HepG2 (cell line): ENCODE results near the gene LARP1. TPM values are rescaled to one million over a fixed set of nuclear protein-coding genes. Genes with fewer than 3 reads are reported as not detected.

ENCODE experiments used
- BATF2 ChIP-seq: sonication (generic); formaldehyde crosslinking; IDR thresholded peaks from 2 replicates; pipeline ENCODE4 v1.8.0; 2022; ENCODE audit warnings: mild to moderate bottlenecking, missing genetic modification reagents, moderate library complexity
- DNMT1 ChIP-seq: sonication (generic); formaldehyde crosslinking; IDR thresholded peaks from 2 replicates; pipeline ENCODE4 v1.5.1; 2020; ENCODE audit warnings: mild to moderate bottlenecking, missing genetic modification reagents
- ELF1 ChIP-seq: sonication (generic); formaldehyde crosslinking; IDR thresholded peaks from 2 replicates; pipeline ENCODE4 v1.4.0; 2020; ENCODE audit warnings: missing genetic modification reagents
- FOSL1 ChIP-seq: sonication (generic); formaldehyde crosslinking; IDR thresholded peaks from 2 replicates; pipeline ENCODE4 v1.9.0; 2021; ENCODE audit warnings: missing genetic modification reagents, borderline replicate concordance
- MAF1 ChIP-seq: sonication (generic); formaldehyde crosslinking; IDR thresholded peaks from 2 replicates; pipeline ENCODE4 v1.5.0; 2020; ENCODE audit warnings: missing genetic modification reagents, borderline replicate concordance
- SALL2 ChIP-seq: sonication (generic); formaldehyde crosslinking; IDR thresholded peaks from 2 replicates; pipeline ENCODE4 v1.8.1; 2023; ENCODE audit warnings: mild to moderate bottlenecking, missing genetic modification reagents, inconsistent platforms
- ZNF281 ChIP-seq: sonication (generic); formaldehyde crosslinking; IDR thresholded peaks from 2 replicates; pipeline ENCODE4 v1.4.0; 2020; ENCODE audit warnings: missing genetic modification reagents, borderline replicate concordance
- ZNF329 ChIP-seq: sonication (generic); formaldehyde crosslinking; IDR thresholded peaks from 2 replicates; pipeline ENCODE4 v1.9.0; 2021; ENCODE audit warnings: low read depth, mild to moderate bottlenecking, missing genetic modification reagents
- ZNF451 ChIP-seq: sonication (generic); formaldehyde crosslinking; IDR thresholded peaks from 2 replicates; pipeline ENCODE4 v1.5.0; 2020; ENCODE audit warnings: mild to moderate bottlenecking, missing genetic modification reagents
- ZNF639 ChIP-seq: conservative IDR thresholded peaks from 2 replicates; pipeline ENCODE4 v1.6.1; 2018; ENCODE audit warnings: missing genetic modification reagents
- polyA plus RNA-seq, 8 experiments: library from polyadenylated mRNA; depleted of rRNA in 3 of 8; stranded (reverse) in 7 of 8; unstranded in 1 of 8; fragments of >200 nt; fragmentation: Illumina TruSeq in 4 of 8; extraction: Trizol in 4 of 8; gene quantifications; 2 replicates each; pipeline versions ENCODE4 v1.2.1 to v1.2.3, GENCODE V29; 2011 to 2016; ENCODE audit warnings: low read depth in 4 of 8, missing spikeins in 1 of 8, mixed read lengths in 1 of 8; ENCODE audit not compliant: insufficient read depth in 1 of 8
- total RNA-seq, 5 experiments: library from RNA; depleted of rRNA; stranded (reverse); fragments of >200 nt; fragmentation: Illumina TruSeq; extraction: Trizol; gene quantifications; 2 replicates each; pipeline ENCODE4 v1.2.3, GENCODE V29; 2016; ENCODE audit warnings: low read depth in 1 of 5
- TF ChIP-seq, protein P1 (sequence below): sonication (generic); formaldehyde crosslinking; IDR thresholded peaks from 2 replicates; pipeline ENCODE4 v1.5.1; 2020; ENCODE audit warnings: missing genetic modification reagents, mild to moderate bottlenecking, borderline replicate concordance
- TF ChIP-seq, protein P2 (sequence below): sonication (generic); formaldehyde crosslinking; IDR thresholded peaks from 2 replicates; pipeline ENCODE4 v1.4.0; 2020; ENCODE audit warnings: mild to moderate bottlenecking, missing genetic modification reagents
- TF ChIP-seq, protein P3 (sequence below): sonication (generic); formaldehyde crosslinking; IDR thresholded peaks from 2 replicates; pipeline ENCODE4 v1.8.1; 2023; ENCODE audit warnings: missing genetic modification reagents, mild to moderate bottlenecking, borderline replicate concordance
- TF ChIP-seq, protein P4 (sequence below): sonication (generic); formaldehyde crosslinking; conservative IDR thresholded peaks from 2 replicates; pipeline ENCODE4 v1.5.0; 2020; ENCODE audit warnings: missing genetic modification reagents

Gene LARP1
- total and polyA plus RNA-seq, 2 of the 13 experiments (the other 11 are each of a cell fraction or from before 2014, with no cell fraction given): 45.2 to 61.4 TPM

DNA sequence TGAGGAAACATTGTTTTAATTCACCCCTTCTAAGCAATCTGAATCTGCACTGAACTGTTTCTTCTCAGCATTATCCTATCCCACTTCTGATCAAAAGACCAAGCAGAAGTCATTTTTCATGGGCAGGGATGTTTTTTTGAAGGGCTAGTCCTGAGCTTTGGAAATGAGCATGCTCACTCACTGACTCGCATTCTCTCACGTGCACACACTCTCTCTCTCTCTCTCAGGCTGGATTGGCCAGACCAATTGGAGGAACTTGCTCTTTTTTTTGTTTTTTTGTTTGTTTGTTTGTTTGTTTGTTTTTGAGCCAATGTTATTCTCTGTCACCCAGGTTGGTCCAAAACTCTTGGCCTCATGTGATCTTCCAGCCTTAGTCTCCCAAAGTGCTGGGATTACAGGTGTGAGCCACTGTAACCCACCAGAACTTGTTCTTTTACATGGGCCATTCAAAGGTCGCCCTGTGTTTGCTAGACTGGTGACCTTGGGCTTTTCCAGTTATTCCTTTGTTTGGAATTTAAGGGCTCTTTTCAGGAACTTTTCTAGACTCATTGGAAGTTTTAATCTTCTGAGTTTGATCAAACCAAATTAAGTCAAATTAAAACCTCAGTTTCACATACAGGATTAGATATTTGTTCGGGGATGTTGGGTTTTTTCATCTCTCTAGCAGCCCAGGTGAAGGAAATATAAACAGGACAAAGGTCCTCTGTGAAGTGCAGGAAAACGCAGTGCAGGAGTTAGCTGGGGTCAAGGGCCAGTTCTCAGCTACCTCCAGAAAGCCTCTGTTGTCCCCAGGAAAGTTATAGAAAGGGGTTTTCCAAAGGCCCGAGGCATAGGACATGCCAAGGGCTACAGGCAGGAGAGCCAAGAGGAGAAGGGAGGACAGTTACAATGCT, 82.1 kb downstream of the LARP1 start (continued):
- no peak for TF ChIP-seq ZNF281
- no peak for TF ChIP-seq BATF2 (CRISPR knock-in tag)
- TF ChIP-seq, protein P1, sequence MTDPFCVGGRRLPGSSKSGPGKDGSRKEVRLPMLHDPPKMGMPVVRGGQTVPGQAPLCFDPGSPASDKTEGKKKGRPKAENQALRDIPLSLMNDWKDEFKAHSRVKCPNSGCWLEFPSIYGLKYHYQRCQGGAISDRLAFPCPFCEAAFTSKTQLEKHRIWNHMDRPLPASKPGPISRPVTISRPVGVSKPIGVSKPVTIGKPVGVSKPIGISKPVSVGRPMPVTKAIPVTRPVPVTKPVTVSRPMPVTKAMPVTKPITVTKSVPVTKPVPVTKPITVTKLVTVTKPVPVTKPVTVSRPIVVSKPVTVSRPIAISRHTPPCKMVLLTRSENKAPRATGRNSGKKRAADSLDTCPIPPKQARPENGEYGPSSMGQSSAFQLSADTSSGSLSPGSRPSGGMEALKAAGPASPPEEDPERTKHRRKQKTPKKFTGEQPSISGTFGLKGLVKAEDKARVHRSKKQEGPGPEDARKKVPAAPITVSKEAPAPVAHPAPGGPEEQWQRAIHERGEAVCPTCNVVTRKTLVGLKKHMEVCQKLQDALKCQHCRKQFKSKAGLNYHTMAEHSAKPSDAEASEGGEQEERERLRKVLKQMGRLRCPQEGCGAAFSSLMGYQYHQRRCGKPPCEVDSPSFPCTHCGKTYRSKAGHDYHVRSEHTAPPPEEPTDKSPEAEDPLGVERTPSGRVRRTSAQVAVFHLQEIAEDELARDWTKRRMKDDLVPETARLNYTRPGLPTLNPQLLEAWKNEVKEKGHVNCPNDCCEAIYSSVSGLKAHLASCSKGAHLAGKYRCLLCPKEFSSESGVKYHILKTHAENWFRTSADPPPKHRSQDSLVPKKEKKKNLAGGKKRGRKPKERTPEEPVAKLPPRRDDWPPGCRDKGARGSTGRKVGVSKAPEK (CRISPR knock-in tag): no peak
- TF ChIP-seq, protein P2, sequence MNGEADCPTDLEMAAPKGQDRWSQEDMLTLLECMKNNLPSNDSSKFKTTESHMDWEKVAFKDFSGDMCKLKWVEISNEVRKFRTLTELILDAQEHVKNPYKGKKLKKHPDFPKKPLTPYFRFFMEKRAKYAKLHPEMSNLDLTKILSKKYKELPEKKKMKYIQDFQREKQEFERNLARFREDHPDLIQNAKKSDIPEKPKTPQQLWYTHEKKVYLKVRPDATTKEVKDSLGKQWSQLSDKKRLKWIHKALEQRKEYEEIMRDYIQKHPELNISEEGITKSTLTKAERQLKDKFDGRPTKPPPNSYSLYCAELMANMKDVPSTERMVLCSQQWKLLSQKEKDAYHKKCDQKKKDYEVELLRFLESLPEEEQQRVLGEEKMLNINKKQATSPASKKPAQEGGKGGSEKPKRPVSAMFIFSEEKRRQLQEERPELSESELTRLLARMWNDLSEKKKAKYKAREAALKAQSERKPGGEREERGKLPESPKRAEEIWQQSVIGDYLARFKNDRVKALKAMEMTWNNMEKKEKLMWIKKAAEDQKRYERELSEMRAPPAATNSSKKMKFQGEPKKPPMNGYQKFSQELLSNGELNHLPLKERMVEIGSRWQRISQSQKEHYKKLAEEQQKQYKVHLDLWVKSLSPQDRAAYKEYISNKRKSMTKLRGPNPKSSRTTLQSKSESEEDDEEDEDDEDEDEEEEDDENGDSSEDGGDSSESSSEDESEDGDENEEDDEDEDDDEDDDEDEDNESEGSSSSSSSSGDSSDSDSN (CRISPR knock-in tag): no peak
- no peak for TF ChIP-seq ELF1 (CRISPR knock-in tag)
- no peak for TF ChIP-seq ZNF451 (CRISPR knock-in tag)
- TF ChIP-seq DNMT1: no peak
- no peak for TF ChIP-seq ZNF639 (CRISPR knock-in tag)
- no peak for TF ChIP-seq MAF1 (CRISPR knock-in tag)
- no peak for TF ChIP-seq SALL2 (CRISPR knock-in tag)
- TF ChIP-seq ZNF329 (CRISPR knock-in tag): no peak
- TF ChIP-seq FOSL1 (CRISPR knock-in tag): no peak
- TF ChIP-seq, protein P3, sequence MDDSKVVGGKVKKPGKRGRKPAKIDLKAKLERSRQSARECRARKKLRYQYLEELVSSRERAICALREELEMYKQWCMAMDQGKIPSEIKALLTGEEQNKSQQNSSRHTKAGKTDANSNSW (CRISPR knock-in tag): no peak
- TF ChIP-seq, protein P4, sequence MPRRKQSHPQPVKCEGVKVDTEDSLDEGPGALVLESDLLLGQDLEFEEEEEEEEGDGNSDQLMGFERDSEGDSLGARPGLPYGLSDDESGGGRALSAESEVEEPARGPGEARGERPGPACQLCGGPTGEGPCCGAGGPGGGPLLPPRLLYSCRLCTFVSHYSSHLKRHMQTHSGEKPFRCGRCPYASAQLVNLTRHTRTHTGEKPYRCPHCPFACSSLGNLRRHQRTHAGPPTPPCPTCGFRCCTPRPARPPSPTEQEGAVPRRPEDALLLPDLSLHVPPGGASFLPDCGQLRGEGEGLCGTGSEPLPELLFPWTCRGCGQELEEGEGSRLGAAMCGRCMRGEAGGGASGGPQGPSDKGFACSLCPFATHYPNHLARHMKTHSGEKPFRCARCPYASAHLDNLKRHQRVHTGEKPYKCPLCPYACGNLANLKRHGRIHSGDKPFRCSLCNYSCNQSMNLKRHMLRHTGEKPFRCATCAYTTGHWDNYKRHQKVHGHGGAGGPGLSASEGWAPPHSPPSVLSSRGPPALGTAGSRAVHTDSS: no peak
